Lower lobe of right lung (tissue), 2 donors: Measurements from ENCODE around the gene TRABD2A. TPM values are rescaled to one million over a fixed set of nuclear protein-coding genes. Genes with fewer than 3 reads are reported as not detected.

Experiments
- ATAC-seq, 2 donors: fragments of 200-7000 bp; cut with Tn5 transposase; one replicate each; pipeline ENCODE4 v1.9.1; 2020 to 2022; ENCODE audit warnings: mild to moderate bottlenecking in 2 of 2, moderate library complexity in 2 of 2
- DNase-seq: peaks from one replicate; pipeline ENCODE4 v3.0.0-alpha.2; 2020
- H3K27ac ChIP-seq: fragments of 200-600 bp; one replicate; pipeline ENCODE4 v1.8.0; 2022
- H3K27me3 ChIP-seq: fragments of 200-600 bp; one replicate; pipeline ENCODE4 v1.8.0; 2022; ENCODE audit warnings: low read depth
- H3K36me3 ChIP-seq: fragments of 200-600 bp; one replicate; pipeline ENCODE4 v1.8.0; 2022; ENCODE audit warnings: mild to moderate bottlenecking
- H3K4me1 ChIP-seq: fragments of 200-600 bp; one replicate; pipeline ENCODE4 v1.8.0; 2022
- H3K4me3 ChIP-seq: fragments of 200-600 bp; one replicate; pipeline ENCODE4 v1.8.0; 2022; ENCODE audit warnings: mild to moderate bottlenecking
- H3K9me3 ChIP-seq: fragments of 200-600 bp; one replicate; pipeline ENCODE4 v1.8.0; 2022
- CTCF ChIP-seq: fragments of 200-600 bp; IDR thresholded peaks from one replicate; pipeline ENCODE4 v1.8.0; 2022; ENCODE audit warnings: antibody characterized with exemption, mild to moderate bottlenecking
- intact Hi-C: fragments of 100-400 bp; cut with DNase I; formaldehyde crosslinking; loops from one replicate; pipeline ENCODE4 v1.11.0; 2022
- total RNA-seq: library from RNA; stranded (reverse); fragmentation: NEBNext Ultra II Directional; extraction: Animal tissue kit (Norgen Biotek cat#: 25700); gene quantifications from one replicate; pipeline ENCODE4 v1.2.1, GENCODE V29; 2021
- donor health status: DM: no; HTN: yes; CAD: no; lungs with severe emphysema.

The TRABD2A gene
- total RNA-seq, 1 donor from 2014 or later: 5.4 TPM

DNA sequence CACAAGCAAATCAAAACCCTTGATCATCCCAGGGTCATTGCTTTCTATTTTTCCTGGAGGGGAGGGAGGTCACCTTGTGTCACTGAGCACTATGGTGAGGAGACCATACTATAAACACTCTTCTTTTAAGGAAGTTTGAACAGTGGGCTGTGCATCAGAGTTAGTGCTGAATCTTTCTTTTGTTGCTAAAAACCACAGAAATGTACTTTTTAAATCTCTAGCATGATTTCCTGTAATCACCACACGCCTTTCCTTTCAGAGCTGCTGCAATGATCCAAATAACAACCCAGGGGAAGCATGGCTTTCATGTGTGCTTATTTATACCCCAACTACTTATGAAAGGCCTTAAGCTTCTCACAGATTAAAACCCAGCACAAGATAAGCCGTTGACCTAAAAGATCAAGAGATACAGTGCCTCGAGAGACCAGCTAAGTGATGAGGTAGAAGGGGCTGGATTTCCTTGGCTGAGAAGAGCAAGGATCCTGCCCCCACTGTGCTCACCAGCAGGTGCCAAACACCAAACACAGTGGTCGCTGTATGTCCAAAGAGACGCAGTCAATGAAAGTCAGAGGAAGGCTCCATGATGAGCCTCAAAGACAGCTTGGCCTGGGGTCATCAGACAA lies 34.7 kb downstream of the TRABD2A start:
- Histone ChIP-seq H3K36me3 (no peaks in the 10 kb centered on the region), H3K4me3 (no peak overlapping the region), H3K9me3 (no peaks in the 10 kb centered on the region), H3K27ac (peak overlapping the region; percentile 61), H3K27me3 (no peaks in the 10 kb centered on the region), H3K4me1 (peaks cover 16% of the 10 kb centered on the region)
- no peak for DNase-seq
- intact Hi-C loops: no loop called here
- TF ChIP-seq CTCF: no peak
- ATAC-seq: peak; percentile 43 to 51

DNA sequence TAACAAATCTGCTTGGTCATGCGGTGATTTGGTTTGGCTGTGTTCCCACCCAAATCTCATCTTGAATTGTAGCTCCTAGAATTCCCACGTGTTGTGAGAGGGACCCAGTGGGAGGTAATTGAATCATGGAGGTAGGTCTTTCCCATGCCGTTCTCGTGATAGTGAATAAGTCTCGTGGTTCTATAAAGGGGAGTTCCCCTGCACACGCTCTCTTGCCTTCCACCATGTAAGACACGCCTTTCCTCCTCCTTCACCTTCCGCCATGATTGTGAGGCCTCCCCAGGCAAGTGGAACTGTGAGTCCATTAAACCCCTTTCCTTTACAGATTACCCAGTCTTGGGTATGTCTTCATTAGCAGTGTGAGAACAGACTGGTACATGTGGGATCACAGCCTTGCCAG lies 36.7 kb downstream of the TRABD2A start:
- no peaks in the 10 kb centered on the region for H3K9me3 ChIP-seq
- no peak for ATAC-seq
- intact Hi-C loops: no loop called here
- H3K27ac ChIP-seq: no peak overlapping the region
- H3K27me3 ChIP-seq: no peaks in the 10 kb centered on the region
- H3K4me3 ChIP-seq: no peak overlapping the region
- no peak for DNase-seq
- H3K36me3 ChIP-seq: no peaks in the 10 kb centered on the region
- peaks cover 16% of the 10 kb centered on the region for H3K4me1 ChIP-seq
- no peak for TF ChIP-seq CTCF

- no peak for TF ChIP-seq CTCF
- no peak for ATAC-seq
- no peak for DNase-seq
- Histone ChIP-seq H3K27ac (no peak overlapping the region), H3K4me1 (peaks cover 3% of the 10 kb centered on the region), H3K4me3 (no peak overlapping the region), H3K27me3 (no peaks in the 10 kb centered on the region), H3K9me3 (peaks cover 2% of the 10 kb centered on the region), H3K36me3 (no peaks in the 10 kb centered on the region)
- intact Hi-C loops: no loop called here
These were observed 39.3 kb downstream of the TRABD2A start for GRCh38 chr2:84841577-84841976.

- no peak for TF ChIP-seq CTCF
- no peak for DNase-seq
- intact Hi-C loops: no loop called here
- Histone ChIP-seq H3K36me3 (no peaks in the 10 kb centered on the region), H3K4me3 (no peak overlapping the region), H3K4me1 (no peaks in the 10 kb centered on the region), H3K27ac (no peak overlapping the region), H3K27me3 (no peaks in the 10 kb centered on the region), H3K9me3 (peaks cover 8% of the 10 kb centered on the region)
- no peak for ATAC-seq
These were observed 40.6 kb downstream of the TRABD2A start for GRCh38 chr2:84840306-84840705.

GRCh38 chr2:84839851-84840250 lies 41.0 kb downstream of the TRABD2A start:
- Histone ChIP-seq H3K27ac (no peak overlapping the region), H3K9me3 (peaks cover 8% of the 10 kb centered on the region), H3K27me3 (no peaks in the 10 kb centered on the region), H3K4me1 (no peaks in the 10 kb centered on the region), H3K36me3 (no peaks in the 10 kb centered on the region), H3K4me3 (no peak overlapping the region)
- DNase-seq (no peak), ATAC-seq (no peak)
- intact Hi-C loops: no loop called here
- TF ChIP-seq CTCF: no peak
